K562 (cell line): ENCODE data around the gene CRYBB2.

ENCODE experiments used
- CTCF ChIP-seq, 3 experiments: IDR thresholded peaks in 2 of 3; conservative IDR thresholded peaks in 1 of 3; 2 replicates each; pipeline ENCODE4 v1.5.1; 2011 to 2012; ENCODE audit warnings: low read length in 3 of 3, mild to moderate bottlenecking in 3 of 3, control low read depth in 2 of 3, improper control_type of control experiment in 1 of 3, inconsistent platforms in 1 of 3, low read depth in 1 of 3, mixed read lengths in 1 of 3, moderate library complexity in 1 of 3; ENCODE audit not compliant: insufficient read depth in 2 of 3
- SMAD3 ChIP-seq: fragments of 450-650 bp; formaldehyde crosslinking; conservative IDR thresholded peaks from 2 replicates; pipeline ENCODE4 v1.4.0; 2020; ENCODE audit warnings: mild to moderate bottlenecking
- SMARCC2 ChIP-seq: fragments of 450-650 bp; IDR thresholded peaks from 2 replicates; pipeline ENCODE4 v1.6.1; 2017; ENCODE audit warnings: antibody characterized with exemption, moderate library complexity, mild to moderate bottlenecking, low read depth

- TF ChIP-seq CTCF (IDR thresholded peaks at IDR 0.05 in 2 of 3, conservative IDR thresholded peaks at IDR 0.05 in 1 of 3; ENCODE audit: insufficient read depth in 2 of 3, low read depth in 1 of 3, low read length in 3 of 3), result no peak
- TF ChIP-seq SMAD3 (CRISPR knock-in tag), result no peak
- no peak for TF ChIP-seq SMARCC2
Observed at GRCh38 chr22:25200967-25201366, 18.5 kb upstream of the CRYBB2 start.
